Measurements from ENCODE around the gene GTPBP1.

Gene GTPBP1

DNA sequence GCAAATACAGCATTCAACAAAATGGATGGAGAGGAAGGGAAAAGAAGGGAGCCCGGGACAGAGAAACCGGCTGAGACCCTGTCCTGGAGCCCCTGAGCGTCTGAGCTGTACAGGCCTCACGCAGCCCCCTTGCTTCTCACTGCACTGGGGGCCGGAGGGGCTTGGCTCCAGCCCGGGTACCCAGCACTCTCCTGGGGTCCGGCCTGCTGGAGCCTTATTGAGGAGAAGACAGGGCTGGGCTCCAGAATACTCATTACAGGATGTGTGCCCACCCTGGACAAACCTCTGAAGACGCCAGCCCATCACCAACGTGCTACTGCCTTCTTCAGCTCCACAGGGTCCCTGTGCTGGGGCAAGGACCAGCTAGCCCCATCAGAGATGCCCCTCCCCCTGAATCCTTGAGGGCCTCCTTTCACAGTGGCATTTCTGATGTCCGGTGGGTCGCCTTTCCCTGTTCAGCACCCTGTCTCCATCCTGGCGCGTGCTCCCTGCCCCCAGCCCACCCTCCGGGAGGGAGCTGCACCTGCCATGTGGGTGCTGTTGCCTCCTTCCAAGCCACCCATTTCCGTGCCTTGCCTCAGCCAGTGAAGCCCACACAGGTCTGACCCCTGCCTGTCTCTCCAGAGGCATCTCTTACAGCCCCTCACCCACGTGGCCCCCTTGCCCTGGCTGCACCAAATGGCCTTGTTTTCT lies 64.7 kb downstream of the GTPBP1 start:
- intact Hi-C loops (cut with DNase I), result loop anchor here (5.0 kb wide), 1 partner anchor 97 kb away; no protein-coding TSS in a partner anchor
- DNase-seq, result no peak

GRCh38 chr22:38772623-38772873 lies 66.8 kb downstream of the GTPBP1 start:
- DNase-seq, result no peak
- intact Hi-C loops (cut with DNase I), result loop anchor here (5.0 kb wide), 1 partner anchor 95 kb away; no protein-coding TSS in a partner anchor

- no peak for DNase-seq
- intact Hi-C loops (cut with DNase I), result loop anchor here (5.0 kb wide), 1 partner anchor 94 kb away; no protein-coding TSS in a partner anchor
Measured at GRCh38 chr22:38773363-38773946, 67.7 kb downstream of the GTPBP1 start.

- intact Hi-C loops (cut with DNase I), result loop anchor here (5.0 kb wide), 1 partner anchor 93 kb away; no protein-coding TSS in a partner anchor
- peak in 20 of 42 donors; percentile 42 to 87 (median 64) for DNase-seq
Measured at GRCh38 chr22:38774496-38775166, 68.9 kb downstream of the GTPBP1 start.

DNA sequence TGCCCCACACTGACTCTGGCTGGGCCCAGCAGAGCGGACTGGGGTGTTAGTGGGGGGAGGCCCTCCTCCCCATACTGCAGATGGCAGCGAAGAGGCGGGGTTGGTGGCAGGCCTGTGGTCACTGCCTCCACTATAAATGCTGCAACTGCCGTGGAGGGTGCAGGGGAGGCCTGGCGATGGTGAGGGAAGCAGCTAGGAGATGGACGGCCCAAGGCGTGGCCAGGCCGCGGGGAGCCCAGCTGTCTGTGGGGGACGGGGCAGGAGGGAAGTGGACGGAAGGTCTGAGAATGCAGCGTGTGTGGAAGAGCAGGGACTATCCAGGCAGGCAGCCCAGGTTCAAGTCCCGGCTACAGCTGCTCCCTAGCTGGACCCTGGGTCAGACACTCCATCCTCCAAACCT lies 69.9 kb downstream of the GTPBP1 start:
- intact Hi-C loops (cut with DNase I), result no loop called here

GRCh38 chr22:38776086-38776485 lies 70.3 kb downstream of the GTPBP1 start:
- DNase-seq, result no peak
- intact Hi-C loops (cut with DNase I), result no loop called here

More for the DNA sequence above, 69.9 kb downstream of the GTPBP1 start:
- DNase-seq, result no peak

GRCh38 chr22:38777087-38777671 lies 71.4 kb downstream of the GTPBP1 start:
- intact Hi-C loops (cut with DNase I), result no loop called here
- peak in 35 of 42 donors; percentile 53 to 90 (median 72) for DNase-seq

- peak in 3 of 42 donors; percentile 25 to 58 (median 53) for DNase-seq
- intact Hi-C loops (cut with DNase I), result no loop called here
Measured at GRCh38 chr22:38781033-38781432, 75.3 kb downstream of the GTPBP1 start.

DNA sequence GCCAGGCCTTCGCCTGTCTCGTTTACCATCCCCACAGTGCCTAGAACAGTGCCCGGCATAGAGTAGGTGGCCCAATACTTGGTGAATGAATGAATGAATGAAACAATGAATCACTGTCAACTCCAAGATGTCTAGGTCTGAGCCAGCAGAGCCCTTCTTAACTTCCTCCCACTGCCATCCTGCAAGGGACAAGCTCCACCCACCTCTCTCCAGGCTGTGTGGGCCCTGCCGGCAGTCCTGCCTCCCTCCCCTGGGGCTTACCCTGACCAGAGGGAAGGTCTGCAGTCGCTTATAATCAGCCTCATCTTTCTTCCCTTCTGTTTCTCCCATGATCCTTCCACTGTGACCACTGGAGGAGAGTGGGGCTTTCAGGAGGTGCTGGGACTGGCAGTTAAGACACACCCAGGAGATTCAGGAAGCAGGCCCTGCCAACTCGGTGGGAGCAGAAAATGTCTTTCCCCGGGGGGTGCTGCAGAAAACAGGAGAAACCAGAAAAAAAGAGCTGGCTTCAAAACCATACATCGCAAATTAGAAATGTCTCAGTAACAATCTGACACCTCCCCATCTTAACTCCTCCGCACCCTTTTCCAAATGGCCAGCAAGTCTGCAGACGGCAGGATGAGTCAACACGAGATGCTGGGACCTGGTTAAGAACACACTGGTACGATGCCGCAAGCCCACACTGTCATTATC lies 76.8 kb downstream of the GTPBP1 start:
- intact Hi-C loops (cut with DNase I), result no loop called here
- DNase-seq, result peak in 13 of 42 donors; percentile 26 to 78 (median 51)

Data from head of caudate nucleus (tissue), 42 donors.